ENCODE results near the gene ASB13.

Gene ASB13

DNA sequence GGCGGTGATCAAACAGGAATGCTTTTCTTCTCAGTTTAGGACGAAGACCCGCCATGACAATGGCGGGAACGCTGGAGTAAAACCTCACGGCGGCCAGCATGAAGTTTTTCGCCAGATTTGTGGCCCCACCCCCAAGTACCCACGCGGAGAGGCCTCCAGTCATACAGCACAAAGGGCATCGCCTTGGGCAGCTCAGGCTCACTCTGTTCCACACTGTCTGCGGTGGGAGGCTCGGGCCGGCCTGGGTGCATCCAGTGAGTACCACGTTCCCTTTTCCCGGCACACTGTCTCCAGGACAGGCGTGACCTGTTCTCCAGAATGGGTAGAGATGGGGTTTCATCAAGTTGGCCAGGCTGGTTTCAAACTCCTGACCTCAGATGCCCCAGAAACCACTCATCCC, 27.3 kb downstream of the ASB13 start:
- H3K36me3 Mint-ChIP-seq (ENCODE audit: insufficient read depth): peaks cover 5% of the 10 kb centered on the region
- peaks cover 13% of the 10 kb centered on the region for H3K27me3 Mint-ChIP-seq
- DNase-seq (ENCODE audit: low spot score in 2 of 2) (no peak), ATAC-seq (replicated peaks; ENCODE audit: extremely low read depth, poor library complexity, severe bottlenecking) (no peak)
- H3K27ac Mint-ChIP-seq (ENCODE audit: low read depth): no peak overlapping the region
- no peak overlapping the region for H3K4me3 Mint-ChIP-seq
- no peaks in the 10 kb centered on the region for H3K9me3 Mint-ChIP-seq
- H3K4me1 Mint-ChIP-seq: no peaks in the 10 kb centered on the region

DNA sequence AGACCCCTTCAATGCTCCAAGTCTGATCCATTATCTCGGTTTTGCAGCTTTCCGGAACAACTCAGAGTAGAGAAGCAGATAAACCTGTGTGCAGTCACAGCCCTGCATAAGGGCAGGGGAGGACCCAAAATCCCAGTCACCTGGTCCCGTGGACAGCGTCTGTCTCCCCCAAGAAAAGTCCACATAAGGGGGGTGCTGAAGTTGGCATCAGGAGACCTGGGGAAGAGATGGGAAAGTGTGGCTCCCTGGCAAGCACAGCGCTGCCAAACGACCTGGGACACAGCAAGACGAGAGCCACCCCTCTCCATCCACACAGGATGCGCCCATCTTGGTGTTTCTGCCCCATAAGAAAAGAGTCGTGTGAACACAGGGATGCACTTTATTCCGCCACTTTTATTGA, 27.9 kb downstream of the ASB13 start:
- H3K36me3 Mint-ChIP-seq (ENCODE audit: insufficient read depth): peaks cover 3% of the 10 kb centered on the region
- ATAC-seq (replicated peaks; ENCODE audit: extremely low read depth, poor library complexity, severe bottlenecking): no peak
- H3K27me3 Mint-ChIP-seq: peaks cover 13% of the 10 kb centered on the region
- H3K27ac Mint-ChIP-seq (ENCODE audit: low read depth): no peak overlapping the region
- no peak for DNase-seq (ENCODE audit: low spot score in 2 of 2)
- H3K4me1 Mint-ChIP-seq: no peaks in the 10 kb centered on the region
- no peak overlapping the region for H3K4me3 Mint-ChIP-seq
- H3K9me3 Mint-ChIP-seq: no peaks in the 10 kb centered on the region

DNA sequence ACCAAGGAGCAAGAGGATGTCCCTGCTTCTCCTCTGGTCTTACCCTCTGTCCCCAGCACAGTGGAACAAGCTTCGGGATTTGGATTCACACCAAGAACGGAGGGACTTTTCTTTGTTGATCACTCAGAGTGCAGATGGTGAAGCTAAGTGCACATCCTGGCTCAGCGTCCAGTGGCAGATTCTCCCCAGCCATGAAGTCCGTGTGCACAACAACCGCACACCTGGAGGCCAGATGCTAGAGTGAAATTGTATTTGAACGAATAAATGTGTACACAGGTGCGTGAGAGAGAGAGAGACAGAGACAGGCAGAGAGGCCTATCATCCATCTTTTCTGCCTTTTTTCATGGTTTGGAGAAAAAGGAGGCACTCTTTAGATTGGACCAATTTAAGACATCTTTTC, 31.5 kb downstream of the ASB13 start:
- ATAC-seq (replicated peaks; ENCODE audit: extremely low read depth, poor library complexity, severe bottlenecking) (no peak), DNase-seq (ENCODE audit: low spot score in 2 of 2) (no peak)
- Mint-ChIP-seq H3K27ac (ENCODE audit: low read depth) (no peak overlapping the region), H3K9me3 (no peaks in the 10 kb centered on the region), H3K4me1 (no peaks in the 10 kb centered on the region), H3K27me3 (peaks cover 22% of the 10 kb centered on the region), H3K36me3 (ENCODE audit: insufficient read depth) (no peaks in the 10 kb centered on the region), H3K4me3 (no peak overlapping the region)

DNA sequence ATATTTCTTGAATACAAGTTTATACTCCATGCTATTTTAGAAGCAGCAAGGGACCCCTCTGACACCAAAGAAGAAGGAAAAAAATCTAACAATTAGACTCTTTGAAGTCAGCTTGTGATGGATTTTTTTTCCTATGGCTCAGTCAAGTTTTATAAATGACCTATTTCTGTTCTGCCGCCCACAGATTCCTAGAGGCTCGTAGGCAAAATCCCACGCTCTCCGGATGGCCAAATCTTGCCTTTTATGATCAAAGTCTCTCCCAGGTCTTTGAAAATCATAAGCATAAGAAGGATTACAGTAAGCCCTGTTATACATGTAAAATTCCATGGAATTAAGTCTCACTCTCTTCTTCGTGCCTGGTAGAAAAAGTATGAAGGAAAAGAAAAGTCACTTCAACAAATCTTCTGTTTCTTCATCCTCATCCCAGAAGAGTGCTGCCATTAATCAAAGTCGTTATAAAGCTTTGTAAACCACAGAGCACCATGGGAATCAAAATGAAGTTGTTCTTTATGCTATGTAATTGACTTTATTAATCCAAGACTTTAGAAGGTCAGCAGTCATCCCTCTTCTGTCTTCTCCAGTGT, 33.1 kb downstream of the ASB13 start:
- Mint-ChIP-seq H3K4me3 (no peak overlapping the region), H3K36me3 (ENCODE audit: insufficient read depth) (no peaks in the 10 kb centered on the region)
- ATAC-seq (replicated peaks; ENCODE audit: extremely low read depth, poor library complexity, severe bottlenecking): no peak

DNA sequence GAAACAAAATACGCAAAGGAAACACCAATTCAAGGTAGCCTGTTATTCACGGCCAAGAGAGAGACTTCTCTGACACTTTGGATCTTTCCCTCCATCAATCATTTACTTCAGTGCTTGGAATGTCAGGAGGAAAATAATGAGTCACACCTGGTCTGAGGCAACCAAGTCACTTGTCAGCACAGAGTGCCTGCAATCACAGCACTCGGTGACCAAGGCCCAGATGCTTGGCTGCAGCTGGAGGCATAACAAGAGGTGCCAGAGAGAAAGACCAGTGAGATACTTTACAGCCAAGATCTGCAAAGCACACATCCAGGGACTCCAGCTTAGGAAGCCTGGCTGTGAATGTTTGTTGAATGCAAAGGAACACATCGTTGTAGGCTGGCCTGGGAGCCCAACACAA, 33.9 kb downstream of the ASB13 start:
- DNase-seq (ENCODE audit: low spot score in 2 of 2) (no peak), ATAC-seq (replicated peaks; ENCODE audit: extremely low read depth, poor library complexity, severe bottlenecking) (no peak)
- Mint-ChIP-seq H3K9me3 (no peaks in the 10 kb centered on the region), H3K4me3 (no peak overlapping the region), H3K36me3 (ENCODE audit: insufficient read depth) (no peaks in the 10 kb centered on the region), H3K27ac (ENCODE audit: low read depth) (no peak overlapping the region), H3K4me1 (peaks cover 6% of the 10 kb centered on the region), H3K27me3 (peaks cover 40% of the 10 kb centered on the region)

More for the DNA sequence above, 33.1 kb downstream of the ASB13 start:
- Mint-ChIP-seq H3K27me3 (peaks cover 33% of the 10 kb centered on the region), H3K9me3 (no peaks in the 10 kb centered on the region), H3K4me1 (peaks cover 6% of the 10 kb centered on the region), H3K27ac (ENCODE audit: low read depth) (no peak overlapping the region)
- DNase-seq (ENCODE audit: low spot score in 2 of 2): no peak

DNA sequence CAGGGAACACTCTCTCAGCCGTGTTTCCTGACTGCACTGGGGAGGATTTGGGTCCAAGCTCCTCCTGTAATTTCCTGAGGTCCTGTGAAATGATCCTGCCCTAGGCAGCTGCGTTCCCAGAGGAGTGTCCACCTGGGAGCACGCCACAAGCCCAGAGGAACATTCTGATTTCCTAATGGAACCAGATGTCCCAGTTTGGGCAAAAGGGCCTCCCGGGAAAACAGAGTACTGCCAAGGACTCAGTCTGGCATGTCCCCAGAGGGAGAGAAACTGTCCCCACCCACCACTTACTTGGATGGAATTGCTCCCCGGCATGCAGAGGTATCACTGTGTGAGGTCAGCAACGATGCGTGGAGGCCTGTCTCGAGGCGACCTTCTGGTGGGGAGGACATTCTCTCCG, 34.5 kb downstream of the ASB13 start:
- Mint-ChIP-seq H3K4me3 (no peak overlapping the region), H3K36me3 (ENCODE audit: insufficient read depth) (no peaks in the 10 kb centered on the region), H3K27ac (ENCODE audit: low read depth) (no peak overlapping the region), H3K4me1 (peaks cover 6% of the 10 kb centered on the region), H3K27me3 (peaks cover 40% of the 10 kb centered on the region), H3K9me3 (no peaks in the 10 kb centered on the region)
- no peak for DNase-seq (ENCODE audit: low spot score in 2 of 2)
- no peak for ATAC-seq (replicated peaks; ENCODE audit: extremely low read depth, poor library complexity, severe bottlenecking)

DNA sequence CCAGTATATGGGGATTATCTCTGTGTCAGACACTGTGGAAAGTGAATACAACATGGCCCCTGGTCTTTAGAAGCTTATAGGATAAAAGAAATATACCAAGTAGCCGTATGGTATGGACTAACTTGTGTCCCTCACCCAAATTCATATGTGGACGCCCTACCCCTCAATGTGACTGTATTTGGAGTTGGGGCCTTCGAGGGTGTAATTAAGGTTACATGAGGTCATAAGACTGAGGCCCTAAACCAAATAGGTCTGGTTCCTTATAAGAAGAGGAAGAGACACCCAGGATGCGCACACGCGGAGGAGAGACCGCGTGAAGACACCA, 36.3 kb downstream of the ASB13 start:
- peaks cover 6% of the 10 kb centered on the region for H3K4me1 Mint-ChIP-seq
- H3K27ac Mint-ChIP-seq (ENCODE audit: low read depth): no peak overlapping the region
- no peaks in the 10 kb centered on the region for H3K36me3 Mint-ChIP-seq (ENCODE audit: insufficient read depth)
- no peak overlapping the region for H3K4me3 Mint-ChIP-seq
- no peaks in the 10 kb centered on the region for H3K9me3 Mint-ChIP-seq
- no peak for ATAC-seq (replicated peaks; ENCODE audit: extremely low read depth, poor library complexity, severe bottlenecking)
- no peak for DNase-seq (ENCODE audit: low spot score in 2 of 2)
- peaks cover 45% of the 10 kb centered on the region for H3K27me3 Mint-ChIP-seq

DNA sequence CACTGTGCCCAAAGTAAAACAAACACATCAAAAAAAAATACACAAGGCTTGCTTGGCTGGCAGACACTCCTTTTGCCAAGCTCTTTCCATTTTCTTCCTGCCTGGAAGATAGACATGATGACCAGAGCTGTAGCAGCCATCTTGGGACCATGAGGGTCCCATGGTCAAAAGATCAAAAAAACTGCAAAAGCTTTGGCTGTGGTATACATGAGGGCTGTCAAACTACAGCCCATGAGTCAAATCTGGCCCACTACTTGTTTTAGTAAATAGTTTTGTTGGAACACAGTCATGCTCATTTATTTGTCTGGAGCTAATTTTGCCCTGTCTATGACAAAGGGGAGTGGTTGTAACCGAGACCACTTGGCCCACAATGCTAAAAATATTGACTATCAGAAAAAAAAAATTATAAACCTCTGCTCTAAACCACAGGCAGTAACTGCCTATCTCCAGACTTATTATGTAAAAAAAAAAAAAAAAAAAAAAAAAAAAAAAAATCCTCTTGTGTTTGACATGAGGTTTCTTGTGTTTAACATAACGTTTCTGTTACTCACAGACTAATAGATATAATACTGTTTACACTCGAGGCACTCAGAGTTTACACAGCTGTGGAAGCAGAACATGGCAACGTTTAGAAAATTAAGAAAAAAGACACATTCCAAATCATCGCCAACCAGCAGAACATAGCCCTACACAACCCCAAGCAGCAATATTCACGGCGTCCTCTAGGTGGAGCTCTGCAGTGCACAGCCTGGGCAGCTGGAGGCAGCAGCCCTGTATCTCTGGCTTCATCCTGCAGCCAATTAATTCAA, 36.9 kb downstream of the ASB13 start:
- Mint-ChIP-seq H3K4me3 (no peak overlapping the region), H3K4me1 (peaks cover 6% of the 10 kb centered on the region), H3K27ac (ENCODE audit: low read depth) (peak overlapping the region; percentile 38), H3K27me3 (peaks cover 39% of the 10 kb centered on the region), H3K9me3 (no peaks in the 10 kb centered on the region), H3K36me3 (ENCODE audit: insufficient read depth) (no peaks in the 10 kb centered on the region)
- peak; percentile 93 for ATAC-seq (replicated peaks; ENCODE audit: extremely low read depth, poor library complexity, severe bottlenecking)
- DNase-seq (ENCODE audit: low spot score in 2 of 2): peak; percentile 74 to 80

DNA sequence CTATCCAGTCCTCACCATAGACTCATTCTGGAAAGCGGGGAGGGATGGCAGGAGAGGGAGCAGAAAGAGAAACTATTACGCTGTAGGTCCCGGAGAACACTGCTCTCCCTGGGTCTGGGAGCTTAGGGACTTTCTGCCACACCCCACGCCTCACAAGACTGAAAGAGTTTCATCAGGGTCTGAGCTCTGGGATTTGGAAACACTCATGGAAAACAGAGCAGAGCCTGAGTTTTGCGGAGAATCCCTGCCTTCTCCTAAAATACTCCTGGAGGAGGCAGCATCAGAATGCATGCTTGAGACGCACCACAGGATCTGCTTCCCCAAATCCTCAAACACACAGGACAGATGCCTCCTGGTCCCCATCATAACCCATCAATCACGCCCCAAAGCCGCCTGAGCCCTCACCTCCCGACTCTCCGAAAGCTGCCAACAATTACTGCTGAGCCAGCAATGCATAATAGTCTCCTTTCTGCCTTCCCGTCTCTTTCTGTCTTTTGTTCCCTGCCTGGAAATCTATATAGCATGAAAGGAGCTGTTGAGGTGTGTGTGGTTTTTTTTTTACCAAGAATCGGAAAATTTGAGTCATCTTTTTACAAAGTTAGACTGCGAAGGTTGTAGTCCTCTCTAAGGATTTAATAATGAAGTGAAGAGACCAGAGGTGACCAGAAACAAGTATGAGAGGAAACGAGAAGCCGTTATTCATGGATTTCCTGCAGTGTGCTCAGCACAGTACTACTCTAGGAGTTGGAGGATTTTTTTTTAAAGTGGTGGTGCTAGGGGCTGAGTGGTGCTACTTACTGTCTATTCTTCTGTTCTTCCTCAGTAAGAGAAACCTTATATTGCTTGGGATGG, 37.7 kb downstream of the ASB13 start:
- ATAC-seq (replicated peaks; ENCODE audit: extremely low read depth, poor library complexity, severe bottlenecking): no peak
- Mint-ChIP-seq H3K27me3 (peaks cover 36% of the 10 kb centered on the region), H3K27ac (ENCODE audit: low read depth) (peak overlapping the region; percentile 38), H3K36me3 (ENCODE audit: insufficient read depth) (no peaks in the 10 kb centered on the region), H3K4me1 (peaks cover 6% of the 10 kb centered on the region), H3K4me3 (no peak overlapping the region), H3K9me3 (no peaks in the 10 kb centered on the region)
- no peak for DNase-seq (ENCODE audit: low spot score in 2 of 2)

DNA sequence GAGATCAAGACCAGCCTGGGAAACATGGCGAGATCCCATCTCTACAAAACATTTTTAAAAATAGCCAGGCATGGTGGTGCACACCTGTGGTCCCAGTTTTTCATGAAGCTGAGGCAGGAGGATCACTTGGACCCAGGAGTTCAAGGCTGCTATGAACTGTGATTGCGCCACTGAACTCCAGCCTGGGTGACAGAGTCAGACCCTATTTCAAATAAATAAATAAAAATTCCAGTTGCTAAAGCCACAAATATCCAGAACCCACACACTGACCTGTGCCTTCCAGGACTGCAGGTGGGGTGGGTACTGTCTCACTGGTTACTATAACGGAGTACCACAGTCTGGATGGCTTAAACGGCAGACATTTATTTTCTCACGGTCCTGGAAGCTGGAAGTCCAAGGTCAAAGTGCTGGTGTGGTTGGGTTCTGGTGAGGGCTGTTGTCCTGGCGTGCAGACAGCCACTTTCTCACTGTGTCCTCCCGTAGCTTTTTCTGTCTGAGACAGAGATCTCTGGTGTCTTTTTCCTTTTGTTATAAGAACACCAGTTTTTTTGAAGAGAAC, 38.8 kb downstream of the ASB13 start:
- Mint-ChIP-seq H3K27ac (ENCODE audit: low read depth) (no peak overlapping the region), H3K9me3 (no peaks in the 10 kb centered on the region), H3K4me3 (no peak overlapping the region), H3K36me3 (ENCODE audit: insufficient read depth) (no peaks in the 10 kb centered on the region), H3K27me3 (peaks cover 36% of the 10 kb centered on the region), H3K4me1 (peaks cover 6% of the 10 kb centered on the region)
- ATAC-seq (replicated peaks; ENCODE audit: extremely low read depth, poor library complexity, severe bottlenecking) (no peak), DNase-seq (ENCODE audit: low spot score in 2 of 2) (no peak)

DNA sequence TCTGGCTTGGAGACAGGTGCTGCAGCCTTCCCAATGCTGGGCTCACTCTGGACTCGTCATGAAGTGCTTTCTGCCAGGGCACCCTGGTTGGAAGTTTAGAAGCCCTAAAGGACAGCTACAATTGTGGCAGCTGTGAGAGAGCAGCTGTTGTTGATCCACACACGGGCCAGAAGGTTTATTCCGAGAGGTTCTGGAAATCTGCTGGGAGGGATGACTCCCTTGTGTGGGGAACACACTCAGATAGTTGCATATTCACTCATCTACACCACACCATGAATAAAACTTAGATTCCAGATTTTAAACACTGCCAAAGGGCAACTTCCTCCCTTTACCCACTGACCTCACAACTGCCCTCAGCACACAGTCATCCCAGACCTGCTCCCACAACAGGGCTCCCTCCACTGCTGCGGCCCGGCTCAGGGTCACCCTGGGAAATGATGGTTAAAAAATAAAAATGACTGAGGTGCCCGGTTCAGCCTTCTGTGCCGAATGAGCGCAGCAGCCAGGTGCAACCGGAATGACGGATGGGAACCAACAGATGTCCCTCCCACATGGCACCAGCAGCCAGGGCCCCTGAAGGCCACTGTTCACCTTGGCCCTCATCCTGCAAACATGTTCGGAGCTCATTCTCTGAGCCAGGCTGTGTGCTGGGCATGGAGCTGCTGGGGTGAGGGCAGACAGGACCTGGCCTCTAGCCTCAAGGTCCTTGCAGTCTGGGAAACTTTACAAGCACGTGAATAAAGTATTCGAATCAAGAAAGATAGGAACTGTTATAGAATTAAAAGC, 40.2 kb downstream of the ASB13 start:
- no peak overlapping the region for H3K4me3 Mint-ChIP-seq
- H3K36me3 Mint-ChIP-seq (ENCODE audit: insufficient read depth): no peaks in the 10 kb centered on the region
- peaks cover 6% of the 10 kb centered on the region for H3K4me1 Mint-ChIP-seq
- no peak overlapping the region for H3K27ac Mint-ChIP-seq (ENCODE audit: low read depth)
- ATAC-seq (replicated peaks; ENCODE audit: extremely low read depth, poor library complexity, severe bottlenecking) (no peak), DNase-seq (ENCODE audit: low spot score in 2 of 2) (no peak)
- no peaks in the 10 kb centered on the region for H3K9me3 Mint-ChIP-seq
- H3K27me3 Mint-ChIP-seq: peaks cover 33% of the 10 kb centered on the region

DNA sequence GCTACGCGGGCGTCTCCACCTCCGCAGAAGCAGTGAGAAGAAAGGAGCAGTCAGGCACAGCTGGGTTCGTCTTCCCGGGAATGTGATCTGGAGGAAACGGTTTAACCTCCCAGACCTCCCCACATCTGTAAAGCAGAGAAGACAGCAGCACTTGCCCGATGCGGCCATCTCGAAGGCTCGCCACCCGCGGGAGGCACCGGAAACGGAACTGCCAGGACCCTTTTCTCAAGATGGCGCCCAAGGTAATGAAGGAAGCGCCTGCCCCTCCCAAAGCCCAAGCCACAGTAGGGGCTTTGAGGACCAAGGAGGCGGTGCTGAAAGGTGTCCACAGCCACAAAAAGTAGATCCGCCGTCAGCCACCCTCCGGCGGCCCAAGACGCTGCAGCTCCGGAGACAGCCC, 41.7 kb downstream of the ASB13 start:
- peaks cover 6% of the 10 kb centered on the region for H3K4me1 Mint-ChIP-seq
- ATAC-seq (replicated peaks; ENCODE audit: extremely low read depth, poor library complexity, severe bottlenecking): no peak
- H3K4me3 Mint-ChIP-seq: no peak overlapping the region
- no peaks in the 10 kb centered on the region for H3K36me3 Mint-ChIP-seq (ENCODE audit: insufficient read depth)
- peaks cover 28% of the 10 kb centered on the region for H3K27me3 Mint-ChIP-seq
- H3K27ac Mint-ChIP-seq (ENCODE audit: low read depth): no peak overlapping the region
- DNase-seq (ENCODE audit: low spot score in 2 of 2): no peak
- H3K9me3 Mint-ChIP-seq: no peaks in the 10 kb centered on the region

Measured in central memory CD8-positive, alpha-beta T cell (primary cell).